ENCODE data around the gene CCDC179. TPM values are rescaled to one million over a fixed set of nuclear protein-coding genes. Genes with fewer than 3 reads are reported as not detected.

Gene CCDC179
- not detected in 2 replicates for total RNA-seq

DNA sequence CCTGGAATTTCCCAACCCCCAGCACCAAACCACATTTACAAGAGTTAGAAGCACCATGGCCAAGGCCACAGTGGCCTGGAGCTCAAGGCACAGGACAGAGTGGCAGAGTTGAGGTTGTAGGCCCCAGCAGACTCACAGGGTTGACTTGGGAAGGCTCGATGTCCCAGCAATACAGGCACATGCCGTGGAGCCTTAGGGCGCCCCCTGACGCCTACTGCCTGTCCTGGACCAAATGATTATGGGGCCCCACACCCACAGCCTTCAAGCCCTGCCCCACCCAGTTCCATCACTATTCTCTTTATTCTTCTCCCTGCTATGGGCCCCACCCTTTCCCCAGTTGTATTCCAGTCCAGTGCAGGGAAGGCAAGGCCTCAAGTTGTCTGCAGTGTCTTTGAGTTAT, at the start of gene CCDC179:
Gene CCDC179 (minus strand): TSS at position 234 of the 400 bp plus-strand sequence. CDS start 53 bp downstream, at position 181.

DNA sequence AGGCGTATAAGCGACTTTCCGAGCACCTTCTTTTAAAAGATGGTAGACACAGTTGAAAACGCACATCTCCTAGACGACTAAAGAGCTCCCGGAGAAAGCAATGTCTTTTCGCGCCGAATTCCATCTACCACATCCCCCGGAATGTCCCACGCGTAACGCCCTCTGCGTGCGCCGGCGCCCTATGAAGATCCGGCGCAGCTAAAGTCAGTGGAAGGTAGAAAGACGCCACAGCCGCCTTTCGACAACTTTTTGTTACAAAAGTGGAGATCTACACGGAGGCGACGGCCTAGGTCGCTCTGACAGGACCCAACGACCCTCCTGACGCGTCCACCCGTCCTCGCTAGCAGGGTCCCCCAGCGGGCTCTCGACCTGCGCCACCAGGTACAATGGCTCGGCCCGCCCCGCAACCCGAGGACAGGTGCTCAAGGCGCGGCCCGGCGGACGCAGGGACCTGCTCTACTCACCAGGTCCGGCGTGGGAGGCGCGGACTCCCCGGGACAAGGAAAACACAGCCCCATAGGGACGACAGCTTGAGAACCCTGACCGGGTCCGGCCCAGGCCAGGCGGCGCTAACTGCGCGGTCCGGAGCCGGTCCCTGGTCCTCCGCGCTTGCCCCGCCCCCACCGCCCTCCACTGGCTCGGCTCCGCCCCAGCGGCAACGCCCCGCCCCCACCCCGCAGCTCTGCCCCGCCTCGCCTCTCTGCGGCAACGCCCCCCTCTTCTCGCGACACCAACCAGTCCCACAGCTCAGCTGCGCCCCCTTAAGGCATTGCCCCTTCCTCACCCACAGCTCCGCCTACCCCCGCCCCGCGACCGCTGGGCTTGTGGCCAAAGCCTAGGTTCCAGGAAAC, 30.8 kb downstream of the CCDC179 start, which contains the start of gene SVIP:
Gene SVIP (minus strand): TSS at position 571 of the 851 bp plus-strand sequence. CDS start 53 bp downstream, at position 518.

Other genes with a start within 250 kb of the CCDC179 start
- 12.3 and 15.4 TPM in 2 replicates for gene FANCF, start 234.7 kb downstream of the CCDC179 start, total RNA-seq
- 1.4 and 1.6 TPM in 2 replicates for gene GAS2, start 193.9 kb downstream of the CCDC179 start, total RNA-seq
- gene SVIP, start 30.7 kb downstream of the CCDC179 start, total RNA-seq = 4.6 and 8.6 TPM in 2 replicates